HG03060 (cell line): ENCODE data around the gene TNFRSF8.

Source experiments
- ATAC-seq: cut with Tn5 transposase; IDR thresholded peaks from one replicate; pipeline ENCODE4 v1.9.1; 2021; ENCODE audit warnings: low read depth, moderate number of reproducible peaks; ENCODE audit not compliant: unreplicated experiment

TNFRSF8 gene

DNA sequence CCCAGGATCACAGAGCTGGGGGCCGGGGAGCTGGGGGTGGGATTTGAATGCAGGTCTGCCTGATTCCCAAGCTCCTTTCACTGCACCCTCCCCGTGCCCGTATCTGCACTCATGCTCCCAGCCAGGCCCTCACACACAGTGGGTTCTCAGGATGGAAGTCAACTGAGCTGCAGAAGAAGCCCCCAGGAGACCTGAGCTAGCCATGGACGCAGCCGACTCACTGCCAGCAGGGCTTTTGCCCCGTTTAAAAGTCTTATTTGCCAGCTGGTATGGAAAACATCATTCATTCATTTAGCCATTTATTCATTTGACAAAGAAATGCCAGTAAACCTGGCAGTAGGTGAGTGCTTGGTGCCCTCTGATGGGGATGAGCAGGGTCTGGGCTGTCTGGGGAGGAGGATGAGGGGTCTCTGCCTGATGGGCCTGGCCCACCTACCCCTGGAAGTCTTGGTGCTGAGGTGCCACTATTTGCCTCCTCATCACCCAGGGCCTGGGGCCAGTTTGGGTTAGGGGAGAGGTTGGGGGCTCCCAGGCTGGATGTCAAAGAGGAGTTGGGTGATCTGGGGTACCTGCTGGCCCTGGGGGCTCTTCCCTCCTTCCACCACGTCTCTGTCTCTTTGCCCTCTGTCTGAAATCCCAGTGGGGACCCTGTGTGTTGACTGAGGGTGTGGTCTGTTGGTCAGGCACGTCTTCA is 106.5 kb downstream of the TNFRSF8 start:
- no peak for ATAC-seq

DNA sequence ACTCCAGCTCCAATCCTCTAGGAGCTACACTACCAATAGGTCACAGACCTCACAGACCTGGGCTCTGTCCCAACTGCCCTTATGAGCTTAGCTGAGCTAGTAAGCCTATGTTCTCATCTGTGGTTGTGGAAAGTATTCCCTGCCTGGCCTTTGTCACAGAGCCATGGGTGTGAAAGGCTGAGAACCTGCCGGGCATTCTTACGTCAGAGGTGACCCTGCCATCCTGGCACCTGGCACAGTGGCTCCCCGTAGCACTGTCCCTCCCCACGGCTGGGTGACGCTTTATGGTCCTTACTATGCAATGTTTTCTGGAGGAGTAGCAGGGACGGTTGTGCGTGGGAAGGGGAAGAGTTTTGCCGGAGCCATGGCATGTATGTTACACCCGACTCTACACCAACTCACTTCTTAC is 107.2 kb downstream of the TNFRSF8 start:
- ATAC-seq, result no peak

DNA sequence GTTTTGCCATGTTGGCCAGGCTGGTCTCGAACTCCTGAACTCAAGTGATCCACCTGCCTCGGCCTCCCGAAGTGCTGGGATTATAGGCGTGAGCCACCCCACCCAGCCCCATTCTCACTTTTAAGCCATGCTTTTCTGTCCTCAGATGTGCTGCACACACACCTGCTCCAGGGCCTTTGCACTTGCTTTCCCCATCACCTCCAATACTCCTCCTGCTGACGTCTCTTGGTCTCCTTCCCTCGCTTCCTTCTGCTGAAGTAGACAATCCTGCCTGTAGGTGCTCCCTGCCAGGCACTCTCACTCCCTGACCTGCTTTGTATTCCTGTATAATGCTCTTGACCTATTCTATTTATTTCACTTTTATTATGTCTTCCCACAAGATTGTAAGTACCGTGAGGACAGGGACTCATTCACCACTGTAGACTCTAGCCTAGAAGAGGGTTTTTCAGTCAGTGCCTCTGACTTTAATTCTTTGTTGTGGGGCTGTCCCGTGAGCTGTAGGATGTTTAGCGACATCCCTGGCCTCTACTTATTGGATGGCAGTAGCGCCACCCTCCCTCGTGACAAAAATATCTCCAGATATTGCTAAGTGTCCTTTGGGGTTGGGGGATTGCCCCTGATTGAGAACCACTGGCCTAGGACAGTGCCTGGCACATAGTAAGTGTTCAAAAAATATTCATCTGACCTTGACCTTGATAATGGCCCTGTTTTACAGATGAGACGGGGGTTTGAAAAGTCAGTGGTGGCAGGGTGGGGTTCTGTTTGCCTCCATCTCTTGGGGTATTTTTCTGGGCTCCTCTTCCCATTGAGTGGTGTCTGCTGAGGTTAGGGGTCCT is 108.3 kb downstream of the TNFRSF8 start:
- no peak for ATAC-seq

DNA sequence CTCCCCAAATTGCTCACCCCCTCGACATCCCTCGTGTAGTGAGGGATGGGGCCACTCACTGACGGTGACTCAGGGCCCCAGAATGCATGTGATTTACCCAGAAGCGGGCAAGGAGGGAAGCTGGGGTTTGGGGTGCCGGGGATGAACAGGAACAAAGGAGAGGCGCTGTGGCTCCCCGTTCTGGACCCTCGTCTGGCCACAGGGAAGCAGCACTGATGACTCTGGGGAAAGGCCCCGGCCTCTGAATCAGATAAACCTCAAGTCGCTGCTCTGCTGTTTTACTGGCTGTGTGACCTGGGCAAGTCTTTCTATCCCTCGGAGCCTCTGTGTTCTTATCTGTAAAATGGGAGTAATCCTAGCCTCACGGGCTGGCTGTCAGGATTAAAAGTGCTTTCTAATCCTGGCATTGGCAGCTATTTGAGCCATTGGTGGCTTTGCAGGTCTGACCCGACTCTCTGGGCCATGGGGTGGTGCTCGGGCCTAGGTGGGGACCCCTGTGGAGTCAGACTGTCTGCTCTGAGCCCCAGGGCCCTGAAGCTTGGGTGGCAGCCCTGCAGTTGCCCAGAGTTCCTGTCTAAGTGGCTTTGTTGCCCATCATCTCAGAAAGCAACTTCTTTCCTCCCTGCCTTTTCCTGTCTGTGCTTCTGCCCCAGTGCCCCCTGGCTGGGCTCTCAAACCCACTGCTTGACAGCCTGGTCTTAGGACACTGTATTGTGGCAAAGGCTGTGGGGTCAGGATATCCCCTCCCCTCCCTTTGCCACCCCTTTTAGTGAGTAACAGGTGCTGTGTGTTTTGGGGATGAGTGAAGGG is 109.1 kb downstream of the TNFRSF8 start:
- ATAC-seq, result no peak

DNA sequence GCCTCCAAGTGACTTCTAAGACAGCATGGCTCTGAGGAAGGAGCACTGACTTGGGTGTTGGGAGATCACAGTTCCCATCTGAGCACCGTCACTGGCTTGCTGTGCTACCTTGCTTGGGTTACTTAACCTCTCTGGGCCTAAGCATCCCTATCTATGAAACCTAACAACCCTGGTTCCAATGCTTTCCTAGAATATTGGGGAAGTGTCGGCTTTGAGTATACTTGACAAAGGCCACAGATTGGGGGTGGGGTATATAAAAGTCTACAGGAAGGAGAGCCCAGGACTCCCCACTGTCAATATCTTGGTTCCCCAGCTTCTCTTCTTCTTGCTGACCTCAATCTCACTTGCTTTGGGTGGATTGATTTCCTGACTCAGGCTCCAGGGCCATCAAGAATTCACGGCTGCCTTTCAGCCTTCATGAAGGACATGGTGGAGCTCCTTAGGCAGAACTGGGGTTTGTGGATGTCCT is 110.0 kb downstream of the TNFRSF8 start:
- ATAC-seq, result no peak

DNA sequence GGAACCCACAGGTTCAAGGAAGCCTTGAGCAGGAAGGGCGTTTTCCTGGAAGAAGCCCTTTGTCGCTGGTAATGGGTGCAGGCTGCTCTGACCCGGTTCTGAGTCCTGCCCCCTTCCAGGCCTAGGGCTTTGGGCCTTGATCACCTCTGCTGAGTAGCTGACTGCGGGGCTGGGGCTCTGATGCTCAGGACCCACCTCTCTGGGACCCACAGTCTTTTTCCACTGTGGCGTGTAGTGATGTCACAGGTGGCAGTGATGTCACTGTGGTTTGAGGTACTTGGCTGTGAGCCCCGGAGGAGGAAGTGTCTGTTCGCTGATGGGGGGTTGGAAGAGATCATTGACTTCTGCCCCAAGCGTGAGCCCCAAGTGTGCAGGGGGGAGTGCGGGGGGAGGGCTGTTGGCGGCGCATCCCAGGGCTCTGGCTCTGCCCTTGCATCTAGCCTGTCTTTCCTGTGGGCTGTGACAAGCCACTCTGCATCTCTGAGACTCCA is 110.6 kb downstream of the TNFRSF8 start:
- ATAC-seq, result no peak

DNA sequence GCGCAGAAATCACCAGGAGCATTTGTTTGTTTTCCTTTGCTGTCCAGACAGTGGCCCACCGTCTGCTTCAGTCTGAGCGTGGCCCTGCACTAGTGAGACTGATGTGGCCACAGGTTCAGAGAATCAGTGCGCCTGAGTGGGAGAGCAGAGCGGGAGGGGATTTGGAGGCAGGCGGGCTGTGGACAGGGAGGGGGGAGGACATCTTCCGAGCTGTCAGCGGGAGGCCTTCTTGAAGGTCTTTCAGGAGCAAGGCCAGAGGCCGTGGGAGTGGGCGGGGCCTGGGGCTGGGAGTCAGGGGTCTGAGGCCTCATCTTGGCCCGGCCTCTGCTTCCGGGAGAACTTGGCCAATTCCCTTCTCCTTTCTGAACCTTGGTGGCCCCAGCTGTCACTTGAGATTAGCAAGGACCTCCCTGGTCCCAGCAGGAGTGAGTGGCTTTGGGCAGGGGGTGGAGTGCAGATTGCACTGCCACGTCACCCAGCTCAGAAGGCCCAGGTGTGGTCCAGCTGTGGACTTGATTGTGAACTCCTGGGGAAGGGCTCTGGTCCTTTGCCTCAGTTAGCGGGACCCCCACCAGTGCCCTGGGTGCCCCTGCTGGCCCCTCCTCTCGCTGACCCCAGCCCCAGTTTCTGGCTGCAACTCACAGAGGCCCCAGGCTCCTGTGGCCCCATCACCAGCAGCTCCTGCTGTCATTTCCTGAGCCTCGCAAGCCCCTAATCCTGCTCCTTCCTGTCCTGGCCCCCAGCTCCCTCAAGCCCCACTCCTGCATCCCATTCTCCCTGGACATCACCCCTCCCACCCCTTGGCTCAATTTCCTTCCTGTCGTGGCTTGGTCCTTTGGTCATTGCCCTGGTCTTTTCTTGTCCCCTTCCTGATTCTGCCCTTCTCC is 112.1 kb downstream of the TNFRSF8 start:
- no peak for ATAC-seq

DNA sequence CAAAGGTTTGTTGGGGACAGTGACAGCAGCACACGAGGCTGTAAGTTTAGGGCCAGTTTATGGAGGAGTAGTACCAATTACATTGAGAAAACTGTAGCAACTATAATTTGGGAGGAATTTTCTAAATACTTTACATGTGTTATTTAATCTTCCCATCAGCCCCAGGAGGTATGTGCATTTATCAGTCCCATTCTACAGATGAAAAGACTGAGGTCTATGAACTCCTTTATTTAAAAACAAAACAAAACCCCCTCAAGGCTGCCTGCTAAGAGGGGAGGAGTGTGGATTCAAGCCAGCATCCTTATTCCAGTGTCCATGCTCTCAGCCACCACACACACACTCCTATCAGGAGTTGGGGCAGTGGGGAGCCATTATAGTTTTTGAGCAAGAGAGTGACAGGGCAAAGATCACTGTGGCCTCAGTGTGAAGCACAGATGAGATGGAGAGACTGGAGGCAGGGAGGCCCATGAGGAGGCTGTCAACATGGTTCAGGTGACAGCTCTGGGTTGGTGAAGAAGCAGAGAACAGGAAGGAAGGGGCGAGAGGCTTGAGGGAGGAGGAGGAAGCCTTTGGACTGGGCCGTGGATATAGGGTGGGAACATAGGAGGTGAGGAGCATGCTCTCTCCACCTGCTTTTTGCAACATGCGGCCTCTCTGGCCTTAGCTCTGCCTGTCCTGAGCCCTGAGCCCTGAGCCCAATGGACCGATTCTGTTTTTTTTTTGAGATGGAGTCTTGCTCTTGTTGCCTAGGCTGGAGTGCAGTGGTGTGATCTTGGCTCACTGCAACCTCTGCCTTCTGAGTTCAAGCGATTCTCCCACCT is 113.4 kb downstream of the TNFRSF8 start:
- no peak for ATAC-seq

DNA sequence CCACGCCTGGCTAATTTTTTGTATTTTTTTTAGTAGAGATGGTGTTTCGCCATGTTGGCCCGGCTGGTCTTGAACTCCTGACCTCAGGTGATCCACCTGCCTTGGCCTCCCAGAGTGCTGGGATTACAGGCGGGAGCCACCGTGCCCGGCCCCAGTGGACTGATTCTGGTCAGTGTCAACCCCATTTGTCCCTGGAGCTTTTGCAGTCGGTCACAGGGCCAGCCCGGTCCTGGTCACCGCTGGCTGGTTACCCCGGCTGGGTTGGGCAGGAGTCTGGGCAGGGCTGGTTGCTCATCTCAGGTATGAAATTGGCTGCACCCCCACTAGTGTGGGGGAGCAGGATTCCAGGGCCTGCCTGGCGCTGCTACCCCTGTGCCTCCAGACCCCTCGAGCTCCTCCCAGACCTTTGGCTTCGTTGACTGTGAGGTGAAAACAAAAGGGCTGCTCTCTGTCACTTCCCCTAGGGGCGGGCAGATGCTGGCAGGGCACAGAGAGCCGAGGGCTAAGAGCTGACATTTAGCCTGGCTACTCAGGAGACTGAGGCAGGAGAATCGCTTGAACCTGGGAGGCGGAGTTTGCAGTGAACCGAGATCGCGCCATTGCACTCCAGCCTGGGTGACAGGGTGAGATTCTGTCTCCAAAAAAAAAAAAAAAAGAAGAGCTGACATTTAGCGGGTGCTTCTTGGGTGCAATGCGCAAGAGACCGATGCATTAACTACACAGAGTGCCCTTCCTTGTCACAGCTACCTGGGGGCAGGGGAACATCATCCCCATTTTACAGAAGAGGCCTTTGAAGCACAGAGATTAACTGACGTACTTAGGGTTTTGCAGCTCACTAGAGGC is 114.3 kb downstream of the TNFRSF8 start:
- no peak for ATAC-seq

DNA sequence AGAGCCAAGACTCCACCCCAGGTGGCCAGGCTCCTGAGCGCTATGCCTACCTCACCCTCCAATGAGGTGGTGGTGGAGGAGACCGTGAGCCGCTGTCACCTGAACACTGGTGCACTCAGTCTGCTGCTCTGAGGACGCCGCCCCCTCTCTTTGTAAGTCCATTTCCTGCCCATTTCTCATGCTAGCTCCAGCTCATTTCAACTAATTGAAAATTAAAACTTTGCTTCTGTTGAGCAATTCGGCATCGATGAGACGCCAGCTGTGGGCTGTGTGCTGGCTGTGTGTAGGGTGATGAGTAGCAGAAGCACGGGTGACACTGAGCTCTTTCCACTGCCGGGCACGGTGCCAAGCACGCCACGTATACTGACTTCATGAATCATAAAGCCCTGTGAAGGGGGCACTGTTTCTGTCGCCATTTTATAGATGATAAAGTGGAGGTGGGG is 114.9 kb downstream of the TNFRSF8 start:
- ATAC-seq, result no peak

DNA sequence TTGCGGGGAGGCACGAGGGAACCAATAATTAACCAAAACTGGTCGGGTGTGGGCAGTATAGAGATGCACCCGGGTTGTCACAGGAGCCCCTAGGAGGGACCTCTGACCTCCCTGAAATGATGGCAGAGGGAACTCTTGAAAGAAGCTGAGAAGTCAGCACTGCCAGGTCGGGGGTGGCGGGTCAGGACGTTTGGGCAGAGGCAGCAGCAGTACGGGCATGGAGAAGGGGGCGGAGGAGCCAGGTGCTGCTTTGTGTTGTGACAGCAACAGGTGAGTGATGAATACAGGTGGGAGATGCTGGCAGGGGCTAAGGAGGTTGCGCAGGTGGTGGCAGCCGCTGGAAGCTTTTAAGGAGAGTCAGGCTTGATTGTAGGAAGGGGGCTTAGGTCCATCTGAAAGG is 115.4 kb downstream of the TNFRSF8 start:
- no peak for ATAC-seq

DNA sequence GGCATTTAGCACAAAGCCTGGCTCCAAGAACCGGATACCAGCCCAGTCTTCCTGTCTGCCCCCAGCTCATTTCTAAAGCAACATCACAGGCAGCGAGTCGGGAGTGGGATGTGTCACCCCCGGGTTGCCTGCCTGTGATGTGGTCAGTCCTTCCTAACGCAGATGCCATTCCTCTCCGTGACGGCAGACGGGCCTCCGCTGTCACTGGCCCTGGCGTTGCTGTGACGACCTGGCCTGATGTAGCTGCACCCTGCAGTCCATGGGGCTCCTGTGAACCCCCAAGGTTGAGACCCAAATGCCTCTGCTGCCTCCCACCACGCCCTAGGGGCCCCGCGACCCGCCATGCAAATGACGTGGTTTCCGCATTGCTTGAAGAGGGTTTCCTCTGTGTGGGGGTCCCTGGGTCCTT is 116.0 kb downstream of the TNFRSF8 start:
- ATAC-seq, result no peak

DNA sequence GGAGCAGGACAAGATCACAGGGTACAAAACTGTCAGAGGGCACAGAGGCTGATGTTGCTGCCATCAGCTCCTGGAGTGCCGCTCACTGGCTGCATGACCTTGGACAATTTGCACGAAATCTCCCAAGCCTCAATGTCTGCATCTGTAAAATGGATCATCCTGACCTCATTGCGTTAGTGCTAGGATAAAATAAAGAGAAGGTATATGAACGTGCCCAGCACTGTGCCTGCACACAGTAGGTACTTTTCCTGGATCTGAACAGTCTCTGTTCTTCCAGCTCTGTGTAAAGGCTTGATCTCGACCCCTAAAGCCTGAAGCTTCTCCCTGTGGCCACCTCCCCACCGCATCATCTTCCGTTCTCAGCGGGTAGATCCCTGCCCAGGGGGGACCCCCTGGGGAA is 116.6 kb downstream of the TNFRSF8 start:
- no peak for ATAC-seq

DNA sequence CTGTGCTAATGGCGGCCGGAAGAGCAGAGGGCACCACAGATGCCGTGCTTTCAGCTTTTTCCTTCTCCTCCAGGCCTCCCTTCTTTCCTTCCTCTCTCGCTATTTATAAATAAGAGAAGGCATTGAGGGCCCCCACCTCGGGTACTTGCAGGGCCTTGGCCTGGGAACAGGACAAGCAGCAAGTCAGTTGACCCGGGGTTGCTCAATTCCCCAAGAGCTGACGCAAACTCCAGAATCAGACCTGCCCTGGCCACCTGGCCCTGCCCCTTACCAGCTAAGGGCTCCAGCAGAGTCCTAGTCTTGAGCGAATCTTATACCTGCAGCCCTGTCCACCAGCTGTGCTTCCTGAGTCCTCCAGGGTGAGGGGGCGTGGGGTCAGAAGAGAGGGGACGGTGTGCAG is 117.2 kb downstream of the TNFRSF8 start:
- no peak for ATAC-seq

DNA sequence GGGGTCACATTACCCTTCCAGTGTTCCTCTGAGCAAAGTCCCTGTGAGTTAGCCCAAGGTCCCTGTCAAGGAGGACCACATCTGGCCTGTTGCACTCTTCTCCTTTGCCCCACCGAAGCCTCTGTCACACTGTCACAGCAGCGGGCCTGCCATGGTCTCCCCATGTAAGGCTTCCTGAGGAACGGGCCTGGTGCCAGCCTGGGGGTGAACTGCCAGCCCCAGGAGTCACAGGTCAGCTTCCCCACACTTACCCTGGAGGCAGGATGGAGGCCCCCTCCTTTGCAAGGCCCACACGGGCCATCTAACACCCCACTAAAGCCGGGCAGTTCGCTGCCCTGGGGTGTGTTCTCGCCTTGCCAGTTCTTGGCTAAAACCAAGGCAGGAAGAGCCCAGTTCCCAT is 117.8 kb downstream of the TNFRSF8 start:
- ATAC-seq, result no peak

DNA sequence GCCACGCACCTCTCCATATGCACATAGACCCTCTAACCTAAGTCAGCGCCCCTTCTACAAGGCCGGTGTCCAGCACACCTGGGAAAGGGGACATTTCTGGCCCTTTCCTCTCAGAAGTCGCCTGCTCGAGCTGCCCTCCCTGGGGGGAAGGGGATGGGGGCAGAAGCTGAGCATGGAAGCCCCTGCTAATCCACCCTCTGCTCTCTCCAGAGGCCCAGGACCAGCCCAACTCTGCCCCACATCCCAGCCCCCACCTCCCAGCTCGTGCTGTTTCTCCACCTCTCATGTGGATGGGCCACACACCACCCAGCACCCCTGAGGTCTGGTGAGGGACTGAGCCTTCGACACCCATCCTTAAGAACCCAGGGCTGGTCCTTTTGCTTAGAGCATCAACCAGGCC is 118.5 kb downstream of the TNFRSF8 start:
- ATAC-seq, result no peak

DNA sequence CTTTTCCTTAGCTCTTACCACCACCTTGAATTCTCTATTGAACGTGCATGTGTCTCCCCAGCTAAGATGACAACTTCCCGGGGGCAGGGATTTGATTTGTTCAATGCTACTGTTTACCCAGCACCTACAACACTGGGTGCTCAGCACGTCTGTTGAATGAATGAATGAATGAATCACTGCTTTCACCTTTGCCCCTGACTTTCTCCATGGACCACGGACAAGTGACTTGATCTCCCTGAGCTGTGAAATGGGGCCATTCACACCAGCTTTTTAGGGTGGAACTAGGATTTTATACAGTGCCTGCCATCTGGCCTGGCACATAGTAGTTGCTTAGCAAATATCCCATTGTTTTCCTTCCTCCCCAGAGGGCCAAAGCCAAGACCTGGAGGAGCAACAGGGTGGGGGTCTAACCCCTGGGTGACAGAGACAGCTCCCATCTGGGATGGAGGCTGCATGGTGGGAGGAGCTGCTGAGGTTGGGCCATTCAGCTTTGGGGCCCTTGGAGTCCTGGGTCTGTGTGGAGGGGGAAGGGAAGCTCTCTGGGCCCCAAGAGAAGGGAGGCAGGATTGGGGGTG is 119.4 kb downstream of the TNFRSF8 start:
- ATAC-seq, result no peak
